ENCODE measurements around the gene COL7A1. TPM values are rescaled to one million over a fixed set of nuclear protein-coding genes. Genes with fewer than 3 reads are reported as not detected.
A peak's percentile ranks its signal among the peaks of the same experiment; 100 is the strongest.

COL7A1 gene
- polyA plus RNA-seq, 1 of the 3 experiments (the other 2 are of a cell fraction), result 10.8 TPM

DNA sequence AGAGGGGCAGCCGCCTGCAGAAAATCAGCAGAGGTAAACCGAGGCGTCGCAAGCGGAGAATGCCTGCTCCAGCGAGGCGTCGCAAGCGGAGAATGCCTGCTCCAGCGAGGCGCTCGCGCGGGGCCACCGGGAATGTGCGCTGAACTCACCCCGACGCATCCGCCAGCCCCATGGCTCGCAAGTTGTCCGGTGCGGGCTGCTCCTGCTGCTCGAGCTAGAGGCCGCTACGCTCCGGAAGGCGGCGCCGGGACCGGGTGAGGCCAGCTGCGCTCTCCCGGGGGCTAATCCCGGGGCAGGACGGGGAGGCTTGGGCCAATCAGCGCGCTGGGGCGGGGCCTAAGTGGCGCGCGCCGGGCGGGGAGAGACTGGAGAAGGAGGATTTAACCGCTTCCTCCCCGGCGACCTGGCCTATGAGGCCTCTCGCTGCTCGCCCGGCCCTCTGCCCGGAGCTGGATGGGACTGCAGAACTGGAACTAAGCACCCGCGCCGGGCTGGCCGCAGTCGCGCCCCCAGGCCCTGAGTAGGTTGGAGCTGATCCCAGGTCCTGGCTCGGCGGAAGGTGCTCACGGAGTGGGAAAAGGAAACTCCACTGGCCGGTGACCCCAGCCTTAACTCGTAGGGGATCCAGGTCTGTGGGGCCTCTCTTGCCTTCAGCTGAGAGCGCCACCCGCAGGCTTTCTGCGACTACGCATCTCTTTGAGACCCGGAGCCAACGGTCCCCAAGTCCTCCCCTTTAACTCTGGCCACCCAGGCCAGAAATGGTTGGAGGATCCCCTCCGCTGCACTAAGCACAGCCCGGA is 40.3 kb upstream of the COL7A1 start, which contains the start of gene SLC26A6:
Gene SLC26A6, minus strand, starts transcription at position 240 of the 800 bp plus-strand sequence. Its CDS starts 68 bp downstream, at position 172.
- H4K20me1 ChIP-seq (ENCODE audit: insufficient read depth), result peaks cover 14% of the 10 kb centered on the region; the same call in 1 of the 2 replicates
- peak within 1 kb of the TSS; percentile 89 for H3K9ac ChIP-seq
- H3K4me1 ChIP-seq (ENCODE audit: control insufficient read depth in 1 of 2, insufficient read depth in 2 of 2, low read depth in 1 of 2, low read length in 1 of 2), result peaks cover 16 to 23% of the 10 kb centered on the region in 2 experiments
- 0% methylated on average over 2 of the region's 68 CpGs for WGBS (ENCODE audit: low lambda C conversion rate)
- no peaks in the 10 kb centered on the region for H3K27me3 ChIP-seq (ENCODE audit: insufficient read depth)
- no peaks in the 10 kb centered on the region for H3K9me3 ChIP-seq
- peak within 1 kb of the TSS; percentile 72 to 85 for H3K27ac ChIP-seq (ENCODE audit: low read depth in 2 of 2, low read length in 1 of 2)
- no peaks in the 10 kb centered on the region for H3F3A ChIP-seq (replicated peaks; ENCODE audit: insufficient read depth)
- peaks cover 27% of the 10 kb centered on the region for H3K79me2 ChIP-seq (ENCODE audit: insufficient read depth)
- H3K9me2 ChIP-seq, result no peaks in the 10 kb centered on the region
- CTCF ChIA-PET, result interaction anchor here (0.6 to 6.9 kb wide), 29 partner anchors 9 to 441 kb away, joined by 3 to 40 read pairs (median 5); partner anchors contain the start of genes ATRIP, CELSR3, NCKIPSD and PFKFB4
- H2AFZ ChIP-seq (ENCODE audit: low read depth), result peak within 1 kb of the TSS; percentile 63
- peak; percentile 100 for DNase-seq
- H3K36me3 ChIP-seq (replicated peaks in 1 of 2; ENCODE audit: control insufficient read depth in 1 of 2, insufficient read depth in 2 of 2, low read length in 1 of 2), result peaks cover 2 to 45% of the 10 kb centered on the region in 2 experiments
- POLR2A ChIA-PET, result interaction anchor here (0.8 to 2.0 kb wide), 7 partner anchors 10 to 459 kb away, joined by 3 to 15 read pairs (median 4); partner anchors contain the start of genes CELSR3 and UQCRC1
- H3K4me2 ChIP-seq, result peak within 1 kb of the TSS; percentile 100
- peak within 1 kb of the TSS; percentile 96 to 99 for H3K4me3 ChIP-seq (ENCODE audit: low read depth in 2 of 2, low read length in 1 of 2)
- no peak; the same call in 1 of the 2 replicates for TF ChIP-seq FOXM1 (IDR thresholded peaks at IDR 0.05; ENCODE audit: low read depth)
- TF ChIP-seq POLR2AphosphoS5 (IDR thresholded peaks at IDR 0.05; ENCODE audit: low read depth, low read length), result peak; percentile 83
- peak; percentile 46 for TF ChIP-seq RAD21 (IDR thresholded peaks at IDR 0.05; ENCODE audit: low read length)
- no peak for TF ChIP-seq FOSL2 (IDR thresholded peaks at IDR 0.05; ENCODE audit: borderline replicate concordance, low read depth)
- TF ChIP-seq MEF2A (IDR thresholded peaks at IDR 0.05; ENCODE audit: borderline replicate concordance, low read depth), result no peak
- TF ChIP-seq, protein P1, sequence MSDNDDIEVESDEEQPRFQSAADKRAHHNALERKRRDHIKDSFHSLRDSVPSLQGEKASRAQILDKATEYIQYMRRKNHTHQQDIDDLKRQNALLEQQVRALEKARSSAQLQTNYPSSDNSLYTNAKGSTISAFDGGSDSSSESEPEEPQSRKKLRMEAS (IDR thresholded peaks at IDR 0.05; ENCODE audit: low read depth), result peak; percentile 56
- no peak for TF ChIP-seq CHD2 (IDR thresholded peaks at IDR 0.05; ENCODE audit: low read length, partially characterized antibody)
- TF ChIP-seq MXI1 (IDR thresholded peaks at IDR 0.05; ENCODE audit: low read depth, low read length), result no peak; the same call in 1 of the 2 replicates
- TF ChIP-seq NFIC (IDR thresholded peaks at IDR 0.05; ENCODE audit: borderline replicate concordance), result no peak
- TF ChIP-seq, protein P2, sequence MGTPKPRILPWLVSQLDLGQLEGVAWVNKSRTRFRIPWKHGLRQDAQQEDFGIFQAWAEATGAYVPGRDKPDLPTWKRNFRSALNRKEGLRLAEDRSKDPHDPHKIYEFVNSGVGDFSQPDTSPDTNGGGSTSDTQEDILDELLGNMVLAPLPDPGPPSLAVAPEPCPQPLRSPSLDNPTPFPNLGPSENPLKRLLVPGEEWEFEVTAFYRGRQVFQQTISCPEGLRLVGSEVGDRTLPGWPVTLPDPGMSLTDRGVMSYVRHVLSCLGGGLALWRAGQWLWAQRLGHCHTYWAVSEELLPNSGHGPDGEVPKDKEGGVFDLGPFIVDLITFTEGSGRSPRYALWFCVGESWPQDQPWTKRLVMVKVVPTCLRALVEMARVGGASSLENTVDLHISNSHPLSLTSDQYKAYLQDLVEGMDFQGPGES (IDR thresholded peaks at IDR 0.05; ENCODE audit: low read depth, low read length), result no peak
- no peak for TF ChIP-seq SMC3 (IDR thresholded peaks at IDR 0.05; ENCODE audit: low read depth, low read length)
- TF ChIP-seq, protein P3, sequence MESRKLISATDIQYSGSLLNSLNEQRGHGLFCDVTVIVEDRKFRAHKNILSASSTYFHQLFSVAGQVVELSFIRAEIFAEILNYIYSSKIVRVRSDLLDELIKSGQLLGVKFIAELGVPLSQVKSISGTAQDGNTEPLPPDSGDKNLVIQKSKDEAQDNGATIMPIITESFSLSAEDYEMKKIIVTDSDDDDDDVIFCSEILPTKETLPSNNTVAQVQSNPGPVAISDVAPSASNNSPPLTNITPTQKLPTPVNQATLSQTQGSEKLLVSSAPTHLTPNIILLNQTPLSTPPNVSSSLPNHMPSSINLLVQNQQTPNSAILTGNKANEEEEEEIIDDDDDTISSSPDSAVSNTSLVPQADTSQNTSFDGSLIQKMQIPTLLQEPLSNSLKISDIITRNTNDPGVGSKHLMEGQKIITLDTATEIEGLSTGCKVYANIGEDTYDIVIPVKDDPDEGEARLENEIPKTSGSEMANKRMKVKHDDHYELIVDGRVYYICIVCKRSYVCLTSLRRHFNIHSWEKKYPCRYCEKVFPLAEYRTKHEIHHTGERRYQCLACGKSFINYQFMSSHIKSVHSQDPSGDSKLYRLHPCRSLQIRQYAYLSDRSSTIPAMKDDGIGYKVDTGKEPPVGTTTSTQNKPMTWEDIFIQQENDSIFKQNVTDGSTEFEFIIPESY (IDR thresholded peaks at IDR 0.05; ENCODE audit: borderline replicate concordance, low read depth), result no peak
- TF ChIP-seq GATA2 (CRISPR knock-in tag; IDR thresholded peaks at IDR 0.05), result no peak
- TF ChIP-seq, protein P4, sequence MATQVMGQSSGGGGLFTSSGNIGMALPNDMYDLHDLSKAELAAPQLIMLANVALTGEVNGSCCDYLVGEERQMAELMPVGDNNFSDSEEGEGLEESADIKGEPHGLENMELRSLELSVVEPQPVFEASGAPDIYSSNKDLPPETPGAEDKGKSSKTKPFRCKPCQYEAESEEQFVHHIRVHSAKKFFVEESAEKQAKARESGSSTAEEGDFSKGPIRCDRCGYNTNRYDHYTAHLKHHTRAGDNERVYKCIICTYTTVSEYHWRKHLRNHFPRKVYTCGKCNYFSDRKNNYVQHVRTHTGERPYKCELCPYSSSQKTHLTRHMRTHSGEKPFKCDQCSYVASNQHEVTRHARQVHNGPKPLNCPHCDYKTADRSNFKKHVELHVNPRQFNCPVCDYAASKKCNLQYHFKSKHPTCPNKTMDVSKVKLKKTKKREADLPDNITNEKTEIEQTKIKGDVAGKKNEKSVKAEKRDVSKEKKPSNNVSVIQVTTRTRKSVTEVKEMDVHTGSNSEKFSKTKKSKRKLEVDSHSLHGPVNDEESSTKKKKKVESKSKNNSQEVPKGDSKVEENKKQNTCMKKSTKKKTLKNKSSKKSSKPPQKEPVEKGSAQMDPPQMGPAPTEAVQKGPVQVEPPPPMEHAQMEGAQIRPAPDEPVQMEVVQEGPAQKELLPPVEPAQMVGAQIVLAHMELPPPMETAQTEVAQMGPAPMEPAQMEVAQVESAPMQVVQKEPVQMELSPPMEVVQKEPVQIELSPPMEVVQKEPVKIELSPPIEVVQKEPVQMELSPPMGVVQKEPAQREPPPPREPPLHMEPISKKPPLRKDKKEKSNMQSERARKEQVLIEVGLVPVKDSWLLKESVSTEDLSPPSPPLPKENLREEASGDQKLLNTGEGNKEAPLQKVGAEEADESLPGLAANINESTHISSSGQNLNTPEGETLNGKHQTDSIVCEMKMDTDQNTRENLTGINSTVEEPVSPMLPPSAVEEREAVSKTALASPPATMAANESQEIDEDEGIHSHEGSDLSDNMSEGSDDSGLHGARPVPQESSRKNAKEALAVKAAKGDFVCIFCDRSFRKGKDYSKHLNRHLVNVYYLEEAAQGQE (IDR thresholded peaks at IDR 0.05; ENCODE audit: low read depth, low read length), result no peak
- TF ChIP-seq NRF1 (IDR thresholded peaks at IDR 0.05; ENCODE audit: low read depth, low read length), result peak; percentile 23; the same call in 1 of the 2 replicates
- TF ChIP-seq ELF1 (IDR thresholded peaks at IDR 0.05), result no peak
- TF ChIP-seq RCOR1 (IDR thresholded peaks at IDR 0.05; ENCODE audit: low read length), result no peak
- TF ChIP-seq, protein P5, sequence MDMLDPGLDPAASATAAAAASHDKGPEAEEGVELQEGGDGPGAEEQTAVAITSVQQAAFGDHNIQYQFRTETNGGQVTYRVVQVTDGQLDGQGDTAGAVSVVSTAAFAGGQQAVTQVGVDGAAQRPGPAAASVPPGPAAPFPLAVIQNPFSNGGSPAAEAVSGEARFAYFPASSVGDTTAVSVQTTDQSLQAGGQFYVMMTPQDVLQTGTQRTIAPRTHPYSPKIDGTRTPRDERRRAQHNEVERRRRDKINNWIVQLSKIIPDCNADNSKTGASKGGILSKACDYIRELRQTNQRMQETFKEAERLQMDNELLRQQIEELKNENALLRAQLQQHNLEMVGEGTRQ (IDR thresholded peaks at IDR 0.05; ENCODE audit: borderline replicate concordance, low read depth, low read length), result no peak
- TF ChIP-seq TCF12 (IDR thresholded peaks at IDR 0.05), result no peak
- peak; percentile 72; the same call in 1 of the 2 replicates for TF ChIP-seq SIN3A (IDR thresholded peaks at IDR 0.05; ENCODE audit: borderline replicate concordance, low read depth, low read length)
- TF ChIP-seq EZH2phosphoT487 (IDR thresholded peaks at IDR 0.05; ENCODE audit: borderline replicate concordance, low read depth), result no peak
- TF ChIP-seq, protein P6, sequence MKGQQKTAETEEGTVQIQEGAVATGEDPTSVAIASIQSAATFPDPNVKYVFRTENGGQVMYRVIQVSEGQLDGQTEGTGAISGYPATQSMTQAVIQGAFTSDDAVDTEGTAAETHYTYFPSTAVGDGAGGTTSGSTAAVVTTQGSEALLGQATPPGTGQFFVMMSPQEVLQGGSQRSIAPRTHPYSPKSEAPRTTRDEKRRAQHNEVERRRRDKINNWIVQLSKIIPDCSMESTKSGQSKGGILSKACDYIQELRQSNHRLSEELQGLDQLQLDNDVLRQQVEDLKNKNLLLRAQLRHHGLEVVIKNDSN (IDR thresholded peaks at IDR 0.05; ENCODE audit: borderline replicate concordance, low read depth), result no peak
- TF ChIP-seq RFX5 (IDR thresholded peaks at IDR 0.05; ENCODE audit: low read length), result no peak
- no peak for TF ChIP-seq JUND (IDR thresholded peaks at IDR 0.05)

Measured in SK-N-SH (cell line).